NCI-H1417 treated with DMSO at 0.1 percent for 48 hours (cell line): Measurements from ENCODE around the gene GALNT16.
"Not testable (repeated sequence)": the region's sequence is repeated elsewhere in the genome, so short reads cannot be mapped to it uniquely, and the experiment has no call there.

Experiments used
- DNase-seq: peaks from one replicate; lab custom pipeline; 2025; lab: John Stamatoyannopoulos, UW

Gene GALNT16

GRCh38 chr14:69285661-69286255 lies 25.8 kb downstream of the GALNT16 start:
- DNase-seq, result no peak

- no peak for DNase-seq
These were observed 27.4 kb downstream of the GALNT16 start for GRCh38 chr14:69287098-69288010.

- no peak for DNase-seq
These were observed 28.2 kb downstream of the GALNT16 start for GRCh38 chr14:69288011-69288771.

- no peak for DNase-seq
These were observed 29.2 kb downstream of the GALNT16 start for GRCh38 chr14:69288956-69289705.

- no peak for DNase-seq
These were observed 30.0 kb downstream of the GALNT16 start for GRCh38 chr14:69289811-69290520.

GRCh38 chr14:69290881-69291280 lies 30.9 kb downstream of the GALNT16 start:
- DNase-seq, result not testable (repeated sequence)

GRCh38 chr14:69291396-69291795 lies 31.4 kb downstream of the GALNT16 start:
- DNase-seq, result no peak

GRCh38 chr14:69291891-69292561 lies 32.1 kb downstream of the GALNT16 start:
- DNase-seq, result no peak

- no peak for DNase-seq
These were observed 38.4 kb downstream of the GALNT16 start for GRCh38 chr14:69298131-69299071.

GRCh38 chr14:69299286-69300035 lies 39.5 kb downstream of the GALNT16 start:
- DNase-seq, result no peak

- no peak for DNase-seq
These were observed 40.8 kb downstream of the GALNT16 start for GRCh38 chr14:69300601-69301221.

- no peak for DNase-seq
These were observed 43.1 kb downstream of the GALNT16 start for GRCh38 chr14:69303086-69303485.

- DNase-seq, result no peak
These were observed 52.6 kb downstream of the GALNT16 start for GRCh38 chr14:69312608-69313007.

GRCh38 chr14:69313176-69313575 lies 53.2 kb downstream of the GALNT16 start:
- no peak for DNase-seq

- DNase-seq, result no peak
These were observed 54.4 kb downstream of the GALNT16 start for GRCh38 chr14:69314327-69314726.

- no peak for DNase-seq
These were observed 55.3 kb downstream of the GALNT16 start for GRCh38 chr14:69315301-69315700.

GRCh38 chr14:69316449-69317101 lies 56.6 kb downstream of the GALNT16 start:
- DNase-seq, result no peak
